GM12878 (cell line): ENCODE measurements around the gene GPAT3.

Experiments used
- BRCA1 ChIP-seq: IDR thresholded peaks from 2 replicates; pipeline ENCODE4 v1.6.1; 2011; ENCODE audit warnings: low read depth, low read length, improper control_type of control experiment
- CTCF ChIP-seq, 3 experiments: IDR thresholded peaks in 2 of 3; conservative IDR thresholded peaks in 1 of 3; 2 replicates each; pipeline ENCODE4 v1.5.1; 2011; ENCODE audit warnings: low read depth in 3 of 3, low read length in 3 of 3, mild to moderate bottlenecking in 3 of 3, control low read depth in 2 of 3, moderate library complexity in 2 of 3, inconsistent platforms in 1 of 3, mixed read lengths in 1 of 3; ENCODE audit not compliant: control insufficient read depth in 2 of 3, insufficient read depth in 1 of 3; ENCODE audit errors: extremely low read depth in 1 of 3
- ESRRA ChIP-seq: IDR thresholded peaks from 2 replicates; pipeline ENCODE4 v1.6.1; 2012; ENCODE audit warnings: mild to moderate bottlenecking, low read length, improper control_type of control experiment
- IRF3 ChIP-seq: fragments of 450-650 bp; IDR thresholded peaks from 2 replicates; pipeline ENCODE4 v1.6.1; 2014; ENCODE audit warnings: mild to moderate bottlenecking
- MTA3 ChIP-seq: IDR thresholded peaks from 2 replicates; pipeline ENCODE4 v1.6.1; 2012; ENCODE audit warnings: low read length, inconsistent platforms, borderline replicate concordance
- POLR2A ChIP-seq: IDR thresholded peaks from 2 replicates; pipeline ENCODE4 v1.6.1; 2011; ENCODE audit warnings: low read depth, mild to moderate bottlenecking, low read length
- POLR2AphosphoS2 ChIP-seq: IDR thresholded peaks from 2 replicates; pipeline ENCODE4 v1.6.1; 2011; ENCODE audit warnings: low read depth, mild to moderate bottlenecking, low read length, improper control_type of control experiment, moderate library complexity
- POLR2AphosphoS5 ChIP-seq: IDR thresholded peaks from 2 replicates; pipeline ENCODE4 v1.6.1; 2011; ENCODE audit warnings: mild to moderate bottlenecking, low read length, inconsistent platforms
- POU2F2 ChIP-seq: IDR thresholded peaks from 3 replicates; pipeline ENCODE4 v1.6.1; 2011; ENCODE audit warnings: low read depth, mild to moderate bottlenecking, low read length, borderline replicate concordance
- RFX5 ChIP-seq: IDR thresholded peaks from 2 replicates; pipeline ENCODE4 v1.6.1; 2011; ENCODE audit warnings: low read depth, low read length, improper control_type of control experiment
- SIN3A ChIP-seq: IDR thresholded peaks from 2 replicates; pipeline ENCODE4 v1.6.1; 2012; ENCODE audit warnings: low read depth, low read length, improper control_type of control experiment
- ZBTB33 ChIP-seq: fragments of 450-650 bp; IDR thresholded peaks from 2 replicates; pipeline ENCODE4 v1.6.1; 2017; ENCODE audit warnings: mild to moderate bottlenecking
- TF ChIP-seq, protein P1 (sequence below): fragments of 450-650 bp; conservative IDR thresholded peaks from 2 replicates; pipeline ENCODE4 v1.6.1; 2017; ENCODE audit warnings: mild to moderate bottlenecking, moderate library complexity
- TF ChIP-seq, protein P2 (sequence below): fragments of 450-650 bp; IDR thresholded peaks from 2 replicates; pipeline ENCODE4 v1.6.1; 2016; ENCODE audit warnings: mild to moderate bottlenecking

DNA sequence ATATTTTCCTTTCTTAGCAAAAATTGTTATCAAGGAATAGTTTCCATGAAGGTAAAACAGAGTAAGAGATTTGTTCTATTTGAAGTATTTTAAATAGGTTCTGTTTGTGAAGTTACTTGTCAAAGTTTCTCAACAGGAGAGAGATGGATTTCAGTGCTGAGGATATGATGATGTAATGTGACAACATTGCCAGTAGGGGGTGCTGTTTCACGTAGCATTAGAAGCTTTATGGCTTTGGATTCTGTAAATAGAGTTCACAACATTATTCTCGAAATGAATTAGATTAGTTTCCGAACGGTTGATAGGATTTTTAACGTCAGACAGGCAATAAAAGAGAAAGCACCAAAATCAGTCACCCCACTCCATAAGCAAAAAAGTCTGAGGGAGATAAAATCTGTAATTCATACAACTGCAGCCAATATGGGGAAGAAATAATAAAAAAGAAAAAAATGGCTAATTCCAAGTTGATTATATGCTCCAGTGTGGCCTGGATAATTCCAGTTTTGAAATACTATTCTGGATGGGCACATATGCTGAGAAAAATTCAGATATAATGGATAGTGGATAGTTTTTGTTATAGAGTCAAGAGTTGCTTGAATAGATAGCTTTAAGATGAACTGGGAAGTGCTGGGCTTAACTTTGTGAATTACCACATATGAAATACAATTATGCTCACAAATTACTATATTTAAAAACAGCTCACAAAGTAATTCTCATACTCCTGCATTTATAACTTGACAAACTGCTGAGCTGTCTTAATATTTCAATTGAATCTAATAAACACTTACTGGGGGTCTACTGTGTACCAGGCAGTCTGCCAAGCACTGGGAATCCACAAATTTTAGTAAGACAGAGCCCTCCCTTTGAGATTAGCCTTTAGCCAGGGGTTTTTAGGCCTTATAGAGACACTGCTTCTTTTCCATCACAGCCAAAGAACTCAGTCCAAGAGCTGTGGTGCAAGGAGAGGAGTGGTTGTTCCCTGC, 109.1 kb downstream of the GPAT3 start:
- TF ChIP-seq POLR2AphosphoS5 (no peak), POU2F2 (no peak), RFX5 (no peak), IRF3 (no peak), CTCF (IDR thresholded peaks at IDR 0.05 in 2 of 3, conservative IDR thresholded peaks at IDR 0.05 in 1 of 3; ENCODE audit: control insufficient read depth in 2 of 3, extremely low read depth in 1 of 3, insufficient read depth in 1 of 3, low read depth in 3 of 3, low read length in 3 of 3) (peak; percentile 75 to 82 (median 79)), SIN3A (no peak), ESRRA (no peak), MTA3 (no peak), ZBTB33 (no peak), POLR2A (no peak), BRCA1 (no peak), POLR2AphosphoS2 (no peak)
- TF ChIP-seq, protein P1, sequence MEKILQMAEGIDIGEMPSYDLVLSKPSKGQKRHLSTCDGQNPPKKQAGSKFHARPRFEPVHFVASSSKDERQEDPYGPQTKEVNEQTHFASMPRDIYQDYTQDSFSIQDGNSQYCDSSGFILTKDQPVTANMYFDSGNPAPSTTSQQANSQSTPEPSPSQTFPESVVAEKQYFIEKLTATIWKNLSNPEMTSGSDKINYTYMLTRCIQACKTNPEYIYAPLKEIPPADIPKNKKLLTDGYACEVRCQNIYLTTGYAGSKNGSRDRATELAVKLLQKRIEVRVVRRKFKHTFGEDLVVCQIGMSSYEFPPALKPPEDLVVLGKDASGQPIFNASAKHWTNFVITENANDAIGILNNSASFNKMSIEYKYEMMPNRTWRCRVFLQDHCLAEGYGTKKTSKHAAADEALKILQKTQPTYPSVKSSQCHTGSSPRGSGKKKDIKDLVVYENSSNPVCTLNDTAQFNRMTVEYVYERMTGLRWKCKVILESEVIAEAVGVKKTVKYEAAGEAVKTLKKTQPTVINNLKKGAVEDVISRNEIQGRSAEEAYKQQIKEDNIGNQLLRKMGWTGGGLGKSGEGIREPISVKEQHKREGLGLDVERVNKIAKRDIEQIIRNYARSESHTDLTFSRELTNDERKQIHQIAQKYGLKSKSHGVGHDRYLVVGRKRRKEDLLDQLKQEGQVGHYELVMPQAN = no peak
- TF ChIP-seq, protein P2, sequence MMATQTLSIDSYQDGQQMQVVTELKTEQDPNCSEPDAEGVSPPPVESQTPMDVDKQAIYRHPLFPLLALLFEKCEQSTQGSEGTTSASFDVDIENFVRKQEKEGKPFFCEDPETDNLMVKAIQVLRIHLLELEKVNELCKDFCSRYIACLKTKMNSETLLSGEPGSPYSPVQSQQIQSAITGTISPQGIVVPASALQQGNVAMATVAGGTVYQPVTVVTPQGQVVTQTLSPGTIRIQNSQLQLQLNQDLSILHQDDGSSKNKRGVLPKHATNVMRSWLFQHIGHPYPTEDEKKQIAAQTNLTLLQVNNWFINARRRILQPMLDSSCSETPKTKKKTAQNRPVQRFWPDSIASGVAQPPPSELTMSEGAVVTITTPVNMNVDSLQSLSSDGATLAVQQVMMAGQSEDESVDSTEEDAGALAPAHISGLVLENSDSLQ = no peak
